ENCODE data around the gene IPCEF1.
A peak's percentile ranks its signal among the peaks of the same experiment; 100 is the strongest.

GRCh38 chr6:154343473-154344308, 12.9 kb downstream of the IPCEF1 start:
- TF ChIP-seq CTCF (IDR thresholded peaks at IDR 0.05) (peak in 6 of 7 experiments; percentile 29 to 87 (median 72)), POLR2A (IDR thresholded peaks at IDR 0.05) (peak in 1 of 3 donors; percentile 35)
